Erythroblast (primary cell): ENCODE data around the gene BTBD10.

Experiments used
- GATA1 ChIP-seq: IDR thresholded peaks from 2 replicates; pipeline ENCODE4 v1.6.1; 2011; ENCODE audit warnings: low read depth, mild to moderate bottlenecking, control low read depth, low read length, moderate library complexity
- POLR2A ChIP-seq: IDR thresholded peaks from 2 replicates; pipeline ENCODE4 v1.6.1; 2011; ENCODE audit warnings: mild to moderate bottlenecking, low read length

DNA sequence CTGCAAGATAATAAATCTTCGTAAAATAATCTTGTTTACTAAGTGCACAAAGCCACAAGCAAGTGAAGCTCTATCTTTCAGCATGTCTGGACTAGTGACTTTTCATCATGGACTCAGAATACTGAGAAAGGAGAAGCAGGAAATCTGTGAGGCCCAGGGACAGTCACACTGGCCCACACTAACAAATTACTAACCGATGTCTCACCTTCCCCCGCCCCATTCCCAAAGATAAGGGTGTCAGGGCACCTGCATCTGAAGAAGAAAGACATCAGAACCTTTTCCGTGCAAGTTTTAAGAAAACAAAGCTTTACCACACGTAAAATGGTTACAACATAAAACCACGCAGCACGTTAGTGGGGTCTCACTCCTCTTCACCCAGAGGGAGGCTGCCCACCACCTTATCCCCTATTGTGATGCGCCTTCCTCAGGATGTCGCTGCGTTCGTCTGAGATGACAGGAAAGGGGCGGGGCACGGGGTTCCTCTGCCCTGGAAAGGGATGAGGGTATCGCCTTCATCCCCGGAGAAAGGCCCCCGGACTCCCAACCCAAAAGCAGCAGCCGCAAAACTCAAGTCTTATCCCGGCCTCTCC is 616 bp downstream of the BTBD10 start:
- TF ChIP-seq POLR2A (no peak), GATA1 (no peak)
